Esophagus muscularis mucosa (tissue), 3 donors: ENCODE data around the gene OR2H1.

ENCODE experiments used
- POLR2A ChIP-seq: fragments of 450-650 bp; IDR thresholded peaks from one replicate; pipeline ENCODE4 v1.6.1; 2017; ENCODE audit warnings: antibody characterized with exemption, moderate library complexity, mild to moderate bottlenecking, low read depth
- TF ChIP-seq, protein P1 (sequence below), 3 experiments: fragments of 200-600 bp in 2 of 3; fragments of 450-650 bp in 1 of 3; sonication (generic) in 2 of 3; IDR thresholded peaks; one replicate each; pipeline ENCODE4 v1.5.1; 2017 to 2019; ENCODE audit warnings: antibody characterized with exemption in 3 of 3, mild to moderate bottlenecking in 2 of 3, moderate library complexity in 1 of 3

DNA sequence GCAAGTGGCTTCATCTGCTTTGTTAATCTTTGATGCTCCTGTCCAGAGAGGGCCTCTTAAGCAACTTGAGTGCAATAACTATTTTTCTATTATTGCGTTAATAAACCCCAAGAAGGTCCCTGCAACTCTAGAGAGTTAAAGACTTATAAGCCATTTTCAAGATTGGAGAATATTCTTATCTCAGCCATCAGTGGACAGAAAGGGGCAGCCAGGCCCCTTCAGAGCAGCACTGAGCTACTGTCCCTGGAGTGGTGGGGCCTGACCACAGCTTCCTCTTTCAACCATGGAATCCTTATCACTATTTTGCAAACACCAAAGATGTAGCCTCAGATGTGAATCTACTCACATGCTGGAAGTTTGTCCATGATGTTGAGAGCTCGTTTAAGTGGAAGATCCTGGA, 33.6 kb downstream of the OR2H1 start:
- TF ChIP-seq, protein P1, sequence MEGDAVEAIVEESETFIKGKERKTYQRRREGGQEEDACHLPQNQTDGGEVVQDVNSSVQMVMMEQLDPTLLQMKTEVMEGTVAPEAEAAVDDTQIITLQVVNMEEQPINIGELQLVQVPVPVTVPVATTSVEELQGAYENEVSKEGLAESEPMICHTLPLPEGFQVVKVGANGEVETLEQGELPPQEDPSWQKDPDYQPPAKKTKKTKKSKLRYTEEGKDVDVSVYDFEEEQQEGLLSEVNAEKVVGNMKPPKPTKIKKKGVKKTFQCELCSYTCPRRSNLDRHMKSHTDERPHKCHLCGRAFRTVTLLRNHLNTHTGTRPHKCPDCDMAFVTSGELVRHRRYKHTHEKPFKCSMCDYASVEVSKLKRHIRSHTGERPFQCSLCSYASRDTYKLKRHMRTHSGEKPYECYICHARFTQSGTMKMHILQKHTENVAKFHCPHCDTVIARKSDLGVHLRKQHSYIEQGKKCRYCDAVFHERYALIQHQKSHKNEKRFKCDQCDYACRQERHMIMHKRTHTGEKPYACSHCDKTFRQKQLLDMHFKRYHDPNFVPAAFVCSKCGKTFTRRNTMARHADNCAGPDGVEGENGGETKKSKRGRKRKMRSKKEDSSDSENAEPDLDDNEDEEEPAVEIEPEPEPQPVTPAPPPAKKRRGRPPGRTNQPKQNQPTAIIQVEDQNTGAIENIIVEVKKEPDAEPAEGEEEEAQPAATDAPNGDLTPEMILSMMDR (IDR thresholded peaks at IDR 0.05), result no peak
- no peak for TF ChIP-seq POLR2A
